ENCODE measurements around the gene WHRN.

WHRN gene

GRCh38 chr9:114446036-114446435 lies 59.2 kb downstream of the WHRN start:
- DNase-seq: no peak

GRCh38 chr9:114445616-114446015 lies 59.7 kb downstream of the WHRN start:
- DNase-seq: no peak

DNA sequence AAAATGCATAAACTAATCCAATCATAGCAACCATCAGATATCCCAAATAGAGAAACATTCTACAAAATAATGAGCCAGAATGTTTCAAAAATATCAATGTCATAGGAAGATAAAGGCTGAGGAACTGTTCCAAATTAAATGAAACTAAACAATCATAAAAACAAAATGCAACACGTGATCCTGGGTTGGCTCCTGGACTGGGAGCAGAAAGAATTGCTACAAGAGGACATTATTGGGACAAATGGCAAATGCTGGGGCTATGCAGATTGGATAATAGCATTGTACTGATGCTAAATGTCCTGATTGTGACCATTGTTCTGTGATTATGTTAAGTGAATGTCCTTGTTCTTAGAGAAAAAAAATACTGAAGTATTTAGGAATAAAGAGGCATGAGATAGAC lies 63.3 kb downstream of the WHRN start:
- no peak for DNase-seq

- DNase-seq: no peak
Observed at GRCh38 chr9:114437401-114437893, 67.8 kb downstream of the WHRN start.

GRCh38 chr9:114434878-114435311 lies 70.4 kb downstream of the WHRN start:
- peak in 1 of 2 experiments; percentile 63 for DNase-seq

GRCh38 chr9:114433720-114434255 lies 71.5 kb downstream of the WHRN start:
- DNase-seq: no peak

DNA sequence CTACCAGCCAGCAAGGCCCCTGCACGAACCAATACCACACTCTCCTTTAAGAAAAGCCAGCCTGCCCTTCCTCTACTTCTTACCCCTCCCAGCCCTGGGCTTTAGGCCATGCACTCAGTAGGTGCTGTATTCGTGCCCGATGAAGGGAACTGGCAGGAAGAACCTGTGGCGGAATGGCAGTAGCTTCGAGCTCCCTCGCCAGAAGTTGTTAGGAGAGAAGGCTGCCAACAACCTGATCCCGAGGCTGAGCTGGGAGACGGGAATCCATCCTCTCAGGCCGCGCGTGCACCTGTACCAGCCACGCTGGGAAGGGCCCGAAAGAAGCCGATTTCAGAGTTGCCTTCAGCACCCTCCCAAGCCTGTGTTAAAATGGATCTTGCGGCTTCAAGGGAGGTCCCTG lies 72.2 kb downstream of the WHRN start:
- peak; percentile 44 to 82 for DNase-seq

- no peak for DNase-seq
Observed at GRCh38 chr9:114432323-114433067, 72.8 kb downstream of the WHRN start.

- peak in 1 of 2 experiments; percentile 18 for DNase-seq
Observed at GRCh38 chr9:114431770-114432169, 73.5 kb downstream of the WHRN start.

- no peak for DNase-seq
Observed at GRCh38 chr9:114431003-114431402, 74.3 kb downstream of the WHRN start.

GRCh38 chr9:114430457-114430856 lies 74.8 kb downstream of the WHRN start:
- DNase-seq: no peak

GRCh38 chr9:114429488-114429887 lies 75.8 kb downstream of the WHRN start:
- no peak for DNase-seq

- DNase-seq: no peak
Observed at GRCh38 chr9:114428466-114428865, 76.8 kb downstream of the WHRN start.

- no peak for DNase-seq
Observed at GRCh38 chr9:114427644-114428043, 77.6 kb downstream of the WHRN start.

- DNase-seq: no peak
Observed at GRCh38 chr9:114426046-114426948, 79.0 kb downstream of the WHRN start.

DNA sequence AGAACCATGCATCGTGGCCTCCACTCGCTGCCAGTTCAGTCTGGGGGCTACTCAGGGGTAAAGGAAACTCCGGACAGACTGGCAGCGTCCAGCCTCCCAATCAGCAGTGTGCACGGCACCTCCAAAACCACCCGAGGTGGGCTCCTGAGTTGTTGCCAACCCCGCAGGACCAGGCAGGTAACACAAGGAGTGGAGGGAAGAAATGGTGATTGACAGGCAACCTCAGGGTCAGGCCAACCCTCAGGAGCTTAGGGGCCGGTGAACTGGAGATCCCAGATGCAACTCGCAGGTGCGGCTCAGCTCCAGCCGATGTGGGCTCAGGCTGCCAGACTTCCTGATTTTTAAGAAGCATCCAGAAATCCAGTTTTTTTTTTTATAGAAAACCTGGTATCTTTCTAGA lies 80.1 kb downstream of the WHRN start:
- DNase-seq: no peak

- DNase-seq: no peak
Observed at GRCh38 chr9:114424126-114424525, 81.1 kb downstream of the WHRN start.

DNA sequence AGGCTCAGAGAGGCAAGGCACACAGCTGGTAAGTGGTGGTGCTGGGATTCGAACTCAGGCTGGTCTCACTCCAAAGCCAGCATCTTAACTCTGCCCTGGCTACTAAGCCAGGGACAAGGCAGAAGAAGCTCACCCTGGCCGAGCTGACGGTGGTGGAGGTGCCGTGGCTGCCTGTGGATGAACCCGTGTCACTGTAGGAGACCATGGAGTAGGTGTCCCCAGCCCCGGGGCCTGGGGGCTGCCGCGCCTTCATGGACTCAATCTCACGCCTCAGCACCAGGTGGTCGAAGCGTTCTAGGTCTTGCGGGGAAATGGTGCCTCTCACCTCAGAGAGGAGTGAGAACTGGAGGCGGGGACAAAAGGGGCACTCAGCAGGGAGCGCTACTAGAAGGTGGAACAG lies 82.1 kb downstream of the WHRN start:
- no peak for DNase-seq

DNA sequence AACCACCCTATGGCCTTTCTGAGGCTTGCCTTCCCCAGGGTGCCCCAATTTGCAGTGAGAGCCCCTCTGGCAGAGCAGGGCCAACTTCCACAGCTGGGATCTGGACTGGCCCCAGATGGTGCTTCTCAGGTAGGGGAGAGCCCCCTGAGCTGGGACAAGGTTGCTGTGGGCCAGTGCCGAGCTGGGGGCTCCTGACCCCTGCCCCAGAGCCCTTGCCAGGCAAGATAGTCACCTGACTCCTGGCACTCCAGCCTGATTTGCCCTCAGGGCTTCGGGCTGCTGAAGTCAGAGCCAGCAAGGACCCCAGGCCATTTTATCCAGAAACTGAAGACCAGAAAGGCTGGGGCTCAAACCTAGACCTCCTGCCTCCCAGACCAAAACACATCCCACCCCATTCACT lies 84.1 kb downstream of the WHRN start:
- DNase-seq: no peak

- DNase-seq: no peak
Observed at GRCh38 chr9:114419796-114420195, 85.5 kb downstream of the WHRN start.

DNA sequence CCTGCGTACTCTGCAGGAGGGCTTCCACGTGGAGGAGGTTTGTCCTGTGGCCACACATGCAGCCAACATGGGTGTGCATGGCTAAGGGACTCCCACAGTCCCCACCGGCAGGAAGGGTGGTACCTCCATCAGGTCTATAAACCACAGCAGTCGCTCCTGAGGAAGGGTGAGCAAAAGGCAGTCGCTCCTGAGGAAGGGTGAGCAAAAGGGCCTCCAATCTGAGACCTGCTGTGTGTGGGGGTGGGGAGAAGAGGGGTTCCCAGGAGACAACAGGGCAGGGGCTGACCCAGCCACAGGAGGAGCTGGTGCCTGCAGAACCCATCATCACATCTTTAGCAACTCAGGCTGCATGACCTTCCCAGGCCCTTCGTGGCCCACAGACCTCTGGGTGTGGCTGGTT lies 87.2 kb downstream of the WHRN start:
- no peak for DNase-seq

GRCh38 chr9:114417511-114417910 lies 87.8 kb downstream of the WHRN start:
- DNase-seq: no peak

DNA sequence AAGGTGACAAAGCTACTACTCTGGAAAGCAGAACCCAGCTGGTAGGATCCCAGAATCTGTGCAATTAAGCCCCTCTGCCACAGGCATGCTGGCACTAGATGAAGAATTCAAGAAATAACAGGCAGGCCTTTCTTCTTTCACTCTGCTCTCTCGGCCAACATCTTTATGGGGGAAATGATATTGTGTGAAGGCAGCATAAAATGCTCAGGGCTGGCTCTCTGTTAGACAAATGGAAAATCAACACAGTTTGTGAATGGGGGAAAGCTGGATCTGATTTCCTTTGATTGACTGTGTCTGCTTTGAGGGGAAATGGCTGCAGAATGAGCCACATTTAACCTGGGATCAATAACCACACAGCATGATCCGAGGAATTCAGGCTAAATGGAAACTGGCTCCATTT lies 88.4 kb downstream of the WHRN start:
- no peak for DNase-seq

GRCh38 chr9:114416290-114416689 lies 89.0 kb downstream of the WHRN start:
- no peak for DNase-seq
